Panc1 (cell line): Measurements from ENCODE around the gene HSPD1. TPM values are rescaled to one million over a fixed set of nuclear protein-coding genes. Genes with fewer than 3 reads are reported as not detected.

Experiments used
- ATAC-seq: fragments of 200-7000 bp; cut with Tn5 transposase; 2 replicates; pipeline ENCODE4 v1.9.1; 2020; ENCODE audit warnings: mild to moderate bottlenecking, moderate library complexity
- BruUV-seq: library from RNA; stranded (reverse); fragments of 400-500 nt; replicated peaks from 2 replicates; lab custom pipeline; 2021; lab: Mats Ljungman, UMichigan
- CTCF ChIA-PET: fragments of 300-600 bp; sonication (Branson Sonifier 250); formaldehyde crosslinking; loops from one replicate; lab custom pipeline; 2022; ENCODE audit warnings: antibody characterized with exemption; lab: Charles Lee
- POLR2A ChIA-PET: fragments of 300-600 bp; sonication (Branson Sonifier 250); formaldehyde crosslinking; loops from one replicate; lab custom pipeline; 2022; ENCODE audit warnings: antibody characterized with exemption; lab: Charles Lee
- DNase-seq: peaks from one replicate; pipeline ENCODE4 v3.0.0-alpha.2; 2010; ENCODE audit warnings: low read depth, low spot score
- H3K27ac ChIP-seq: 2 replicates; pipeline ENCODE4 v1.5.1; 2011; ENCODE audit warnings: mild to moderate bottlenecking, low read length, inconsistent platforms
- H3K27me3 ChIP-seq: fragments of 200-500 bp; sonication (Bioruptor generic); 2 replicates; pipeline ENCODE4 v1.6.0; 2014; ENCODE audit warnings: low read length, inconsistent platforms; ENCODE audit not compliant: control insufficient read depth, insufficient read depth
- H3K36me3 ChIP-seq: fragments of 200-500 bp; sonication (Bioruptor generic); 2 replicates; pipeline ENCODE4 v1.5.1; 2014; ENCODE audit warnings: inconsistent platforms, mild to moderate bottlenecking, low read length, moderate library complexity; ENCODE audit not compliant: control insufficient read depth, insufficient read depth
- H3K4me1 ChIP-seq: 2 replicates; pipeline ENCODE4 v1.5.1; 2011; ENCODE audit warnings: inconsistent platforms, mild to moderate bottlenecking, low read length, moderate library complexity; ENCODE audit not compliant: control insufficient read depth, insufficient read depth
- H3K4me3 ChIP-seq, 2 experiments: 2 replicates each; pipeline ENCODE4 v1.5.1; 2011 to 2012; ENCODE audit warnings: low read depth in 2 of 2, low read length in 2 of 2, mild to moderate bottlenecking in 2 of 2, inconsistent platforms in 1 of 2, moderate library complexity in 1 of 2
- H3K9me3 ChIP-seq: fragments of 200-500 bp; sonication (Bioruptor generic); 2 replicates; pipeline ENCODE4 v1.5.1; 2014; ENCODE audit warnings: low read depth, mild to moderate bottlenecking, inconsistent platforms, low read length, moderate library complexity; ENCODE audit not compliant: control insufficient read depth, insufficient read depth
- CTCF ChIP-seq: fragments of 450-650 bp; IDR thresholded peaks from 2 replicates; pipeline ENCODE4 v1.5.1; 2017; ENCODE audit warnings: mild to moderate bottlenecking
- POLR2AphosphoS5 ChIP-seq: IDR thresholded peaks from 2 replicates; pipeline ENCODE4 v1.6.1; 2012; ENCODE audit warnings: mild to moderate bottlenecking, low read depth, low read length, moderate library complexity
- SIN3A ChIP-seq: IDR thresholded peaks from 2 replicates; pipeline ENCODE4 v1.6.1; 2012; ENCODE audit warnings: low read depth, mild to moderate bottlenecking, low read length, moderate library complexity, borderline replicate concordance; ENCODE audit not compliant: insufficient read depth
- TCF7L2 ChIP-seq: IDR thresholded peaks from 2 replicates; pipeline ENCODE4 v1.6.1; 2011; ENCODE audit warnings: mild to moderate bottlenecking, low read depth, low read length, inconsistent platforms
- in situ Hi-C: cut with HindIII; loops from 2 replicates; pipeline ENCODE4 v1.10.0; 2016; ENCODE audit warnings: low sequenced_read_pairs, low pct_unique_long_range_greater_than_20kb
- intact Hi-C: fragments of 100-400 bp; cut with micrococcal nuclease; formaldehyde crosslinking; loops from one replicate; pipeline ENCODE4 v1.10.0; 2022; ENCODE audit not compliant: unreplicated experiment
- total RNA-seq: library from RNA; stranded (reverse); gene quantifications from one replicate; pipeline ENCODE4 v1.2.1, GENCODE V29; 2021; ENCODE audit not compliant: unreplicated experiment
- TF ChIP-seq, protein P1 (sequence below), 2 experiments: IDR thresholded peaks; 2 replicates each; pipeline ENCODE4 v1.6.1; 2011 to 2012; ENCODE audit warnings: low read depth in 2 of 2, control low read depth in 1 of 2, low read length in 1 of 2, mild to moderate bottlenecking in 1 of 2, moderate library complexity in 1 of 2; ENCODE audit not compliant: insufficient read depth in 1 of 2

The HSPD1 gene
- total RNA-seq, 1 experiment from 2014 or later: 553 TPM

DNA sequence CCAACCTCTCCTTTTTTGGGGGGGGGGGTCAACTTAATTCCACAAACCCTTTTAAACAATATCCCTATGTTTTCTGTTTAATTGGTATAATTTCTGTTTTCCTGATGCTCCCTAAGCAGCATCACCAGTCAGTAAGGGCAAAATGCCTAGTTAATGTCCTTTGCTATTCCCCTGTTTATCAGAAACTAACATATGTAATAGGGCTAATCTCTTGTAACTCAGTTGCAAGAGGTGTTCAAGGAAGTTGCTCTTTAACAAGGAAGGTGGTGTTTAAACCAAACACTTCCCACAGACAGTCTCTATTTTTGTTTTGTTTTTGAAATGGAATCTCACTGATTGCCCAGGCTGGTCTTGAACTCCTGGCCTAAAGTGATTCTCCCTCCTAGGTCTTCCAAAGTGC is 52.8 kb downstream of the HSPD1 start:
- no peak for TF ChIP-seq CTCF
- TF ChIP-seq SIN3A: no peak
- TF ChIP-seq TCF7L2: no peak
- no peak for TF ChIP-seq POLR2AphosphoS5
- TF ChIP-seq, protein P1, sequence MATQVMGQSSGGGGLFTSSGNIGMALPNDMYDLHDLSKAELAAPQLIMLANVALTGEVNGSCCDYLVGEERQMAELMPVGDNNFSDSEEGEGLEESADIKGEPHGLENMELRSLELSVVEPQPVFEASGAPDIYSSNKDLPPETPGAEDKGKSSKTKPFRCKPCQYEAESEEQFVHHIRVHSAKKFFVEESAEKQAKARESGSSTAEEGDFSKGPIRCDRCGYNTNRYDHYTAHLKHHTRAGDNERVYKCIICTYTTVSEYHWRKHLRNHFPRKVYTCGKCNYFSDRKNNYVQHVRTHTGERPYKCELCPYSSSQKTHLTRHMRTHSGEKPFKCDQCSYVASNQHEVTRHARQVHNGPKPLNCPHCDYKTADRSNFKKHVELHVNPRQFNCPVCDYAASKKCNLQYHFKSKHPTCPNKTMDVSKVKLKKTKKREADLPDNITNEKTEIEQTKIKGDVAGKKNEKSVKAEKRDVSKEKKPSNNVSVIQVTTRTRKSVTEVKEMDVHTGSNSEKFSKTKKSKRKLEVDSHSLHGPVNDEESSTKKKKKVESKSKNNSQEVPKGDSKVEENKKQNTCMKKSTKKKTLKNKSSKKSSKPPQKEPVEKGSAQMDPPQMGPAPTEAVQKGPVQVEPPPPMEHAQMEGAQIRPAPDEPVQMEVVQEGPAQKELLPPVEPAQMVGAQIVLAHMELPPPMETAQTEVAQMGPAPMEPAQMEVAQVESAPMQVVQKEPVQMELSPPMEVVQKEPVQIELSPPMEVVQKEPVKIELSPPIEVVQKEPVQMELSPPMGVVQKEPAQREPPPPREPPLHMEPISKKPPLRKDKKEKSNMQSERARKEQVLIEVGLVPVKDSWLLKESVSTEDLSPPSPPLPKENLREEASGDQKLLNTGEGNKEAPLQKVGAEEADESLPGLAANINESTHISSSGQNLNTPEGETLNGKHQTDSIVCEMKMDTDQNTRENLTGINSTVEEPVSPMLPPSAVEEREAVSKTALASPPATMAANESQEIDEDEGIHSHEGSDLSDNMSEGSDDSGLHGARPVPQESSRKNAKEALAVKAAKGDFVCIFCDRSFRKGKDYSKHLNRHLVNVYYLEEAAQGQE (IDR thresholded peaks at IDR 0.05; ENCODE audit: insufficient read depth in 1 of 2, low read depth in 2 of 2, low read length in 1 of 2): no peak
- no peak for DNase-seq
- POLR2A ChIA-PET: no interaction called here
- Histone ChIP-seq H3K36me3 (no peaks in the 10 kb centered on the region), H3K4me3 (no peak overlapping the region), H3K27me3 (no peaks in the 10 kb centered on the region), H3K4me1 (no peaks in the 10 kb centered on the region), H3K9me3 (no peaks in the 10 kb centered on the region), H3K27ac (no peak overlapping the region)
- no peak for ATAC-seq
- no TSS peak for BruUV-seq
- in situ Hi-C loops: no loop called here
- intact Hi-C loops: no loop called here
- CTCF ChIA-PET: no interaction called here

GRCh38 chr2:197445746-197446145 is 53.9 kb downstream of the HSPD1 start:
- ChIA-PET POLR2A (no interaction called here), CTCF (no interaction called here)
- no TSS peak for BruUV-seq
- Histone ChIP-seq H3K4me3 (no peak overlapping the region), H3K9me3 (no peaks in the 10 kb centered on the region), H3K27ac (no peak overlapping the region), H3K36me3 (no peaks in the 10 kb centered on the region), H3K27me3 (no peaks in the 10 kb centered on the region), H3K4me1 (no peaks in the 10 kb centered on the region)
- ATAC-seq: no peak
- no peak for TF ChIP-seq SIN3A
- TF ChIP-seq CTCF: no peak
- TF ChIP-seq, protein P1 (IDR thresholded peaks at IDR 0.05; ENCODE audit: insufficient read depth in 1 of 2, low read depth in 2 of 2, low read length in 1 of 2): no peak
- TF ChIP-seq TCF7L2: no peak
- in situ Hi-C loops (no loop called here), intact Hi-C loops (no loop called here)
- no peak for DNase-seq
